Measurements from ENCODE around the gene MAPK12. TPM values are rescaled to one million over a fixed set of nuclear protein-coding genes. Genes with fewer than 3 reads are reported as not detected.

Gene MAPK12
- total RNA-seq, 2 donors from 2014 or later = 3.9 to 4.6 TPM

GRCh38 chr22:50233223-50233622 is 28.3 kb downstream of the MAPK12 start:
- H3K27ac ChIP-seq = no peak overlapping the region
- H3K9me3 ChIP-seq = no peaks in the 10 kb centered on the region
- DNase-seq = no peak
- H3K27me3 ChIP-seq = no peaks in the 10 kb centered on the region
- H3K4me1 ChIP-seq = no peaks in the 10 kb centered on the region
- intact Hi-C loops (cut with DNase I) = no loop called here
- H3K36me3 ChIP-seq (replicated peaks in 1 of 2; ENCODE audit: insufficient read depth in 1 of 2, low read depth in 2 of 2) = no peaks in the 10 kb centered on the region
- ATAC-seq = no peak
- WGBS, 2 donors = 86 to 89% methylated on average over 13 to 18 of the region's 18 CpGs
- H3K4me3 ChIP-seq = no peak overlapping the region
- TF ChIP-seq CTCF (IDR thresholded peaks at IDR 0.05) (no peak), POLR2A (IDR thresholded peaks at IDR 0.05) (no peak)

GRCh38 chr22:50232481-50233151 is 28.9 kb downstream of the MAPK12 start:
- ATAC-seq = no peak
- Histone ChIP-seq H3K4me1 (no peaks in the 10 kb centered on the region), H3K27ac (no peak overlapping the region), H3K27me3 (no peaks in the 10 kb centered on the region), H3K4me3 (no peak overlapping the region), H3K36me3 (replicated peaks in 1 of 2; ENCODE audit: insufficient read depth in 1 of 2, low read depth in 2 of 2) (no peaks in the 10 kb centered on the region), H3K9me3 (no peaks in the 10 kb centered on the region)
- WGBS, 2 donors = 87 to 89% methylated on average over 20 of the region's 20 CpGs
- no peak for TF ChIP-seq POLR2A (IDR thresholded peaks at IDR 0.05)
- TF ChIP-seq CTCF (IDR thresholded peaks at IDR 0.05) = no peak
- intact Hi-C loops (cut with DNase I) = no loop called here
- no peak for DNase-seq

GRCh38 chr22:50229370-50229769 is 32.1 kb downstream of the MAPK12 start:
- ATAC-seq (no peak), DNase-seq (no peak)
- Histone ChIP-seq H3K4me3 (no peak overlapping the region), H3K4me1 (peaks cover 9% of the 10 kb centered on the region), H3K27me3 (no peaks in the 10 kb centered on the region), H3K36me3 (replicated peaks in 1 of 2; ENCODE audit: insufficient read depth in 1 of 2, low read depth in 2 of 2) (peaks cover 0 to 5% of the 10 kb centered on the region in 2 donors), H3K27ac (no peak overlapping the region), H3K9me3 (no peaks in the 10 kb centered on the region)
- WGBS, 2 donors = 94 to 98% methylated on average over 5 to 12 of the region's 16 CpGs
- no peak for TF ChIP-seq CTCF (IDR thresholded peaks at IDR 0.05)
- TF ChIP-seq POLR2A (IDR thresholded peaks at IDR 0.05) = no peak
- intact Hi-C loops (cut with DNase I) = no loop called here

GRCh38 chr22:50228366-50228765 is 33.1 kb downstream of the MAPK12 start:
- ATAC-seq (no peak), DNase-seq (no peak)
- no peak overlapping the region for H3K27ac ChIP-seq
- H3K4me1 ChIP-seq = peaks cover 9% of the 10 kb centered on the region
- TF ChIP-seq CTCF (IDR thresholded peaks at IDR 0.05) (no peak), POLR2A (IDR thresholded peaks at IDR 0.05) (no peak)
- H3K36me3 ChIP-seq (replicated peaks in 1 of 2; ENCODE audit: insufficient read depth in 1 of 2, low read depth in 2 of 2) = peaks cover 4 to 5% of the 10 kb centered on the region in 2 donors
- 94 to 100% methylated on average over 5 to 9 of the region's 9 CpGs for WGBS, 2 donors
- intact Hi-C loops (cut with DNase I) = no loop called here
- H3K27me3 ChIP-seq = no peaks in the 10 kb centered on the region
- no peak overlapping the region for H3K4me3 ChIP-seq
- H3K9me3 ChIP-seq = no peaks in the 10 kb centered on the region
